DMS79 treated with DMSO at 0.1 percent for 48 hours (cell line): ENCODE data around the gene GPHN.
"Not testable (repeated sequence)": the region's sequence is repeated elsewhere in the genome, so short reads cannot be mapped to it uniquely, and the experiment has no call there.

Experiments used
- DNase-seq: peaks from one replicate; lab custom pipeline; 2025; lab: John Stamatoyannopoulos, UW

Gene GPHN

DNA sequence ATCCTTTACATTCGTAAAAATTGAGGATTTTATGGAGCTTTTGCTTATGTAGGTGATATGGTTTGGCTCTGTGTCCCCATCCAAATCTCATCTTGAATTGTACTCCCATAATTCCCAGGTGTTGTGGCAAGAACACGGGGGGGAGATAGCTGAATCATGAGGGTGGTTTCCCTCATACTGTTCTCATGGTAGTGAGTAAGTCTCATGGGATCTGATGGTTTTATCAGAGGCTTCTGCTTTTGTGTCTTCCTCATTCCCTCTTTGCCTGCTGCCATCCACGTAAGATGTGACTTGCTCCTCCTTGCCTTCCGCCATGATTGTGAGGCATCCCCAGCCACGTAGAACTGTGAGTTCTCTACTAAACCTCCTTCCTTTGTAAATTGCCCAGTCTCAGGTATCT lies 5.1 kb upstream of the GPHN start:
- not testable (repeated sequence) for DNase-seq

DNA sequence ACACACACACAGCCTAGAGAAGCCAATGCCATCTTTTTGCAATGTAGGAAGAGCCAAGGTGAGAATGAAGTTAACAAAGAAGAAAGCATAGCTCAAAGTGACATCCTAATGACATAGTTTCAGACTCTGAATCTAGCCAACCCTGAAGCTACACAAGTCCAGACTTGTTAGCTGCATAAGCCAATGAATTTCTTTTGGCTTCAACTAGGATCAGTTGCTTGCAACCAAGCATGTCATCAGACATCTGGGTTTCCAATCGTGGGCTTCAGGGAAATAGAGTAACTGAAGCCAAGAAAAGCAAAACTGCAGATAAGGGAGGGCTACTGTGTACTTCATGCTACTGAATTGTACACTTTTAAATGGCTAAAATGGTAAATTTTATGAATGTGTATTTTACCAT lies 4.4 kb upstream of the GPHN start:
- DNase-seq = peak; percentile 51

DNA sequence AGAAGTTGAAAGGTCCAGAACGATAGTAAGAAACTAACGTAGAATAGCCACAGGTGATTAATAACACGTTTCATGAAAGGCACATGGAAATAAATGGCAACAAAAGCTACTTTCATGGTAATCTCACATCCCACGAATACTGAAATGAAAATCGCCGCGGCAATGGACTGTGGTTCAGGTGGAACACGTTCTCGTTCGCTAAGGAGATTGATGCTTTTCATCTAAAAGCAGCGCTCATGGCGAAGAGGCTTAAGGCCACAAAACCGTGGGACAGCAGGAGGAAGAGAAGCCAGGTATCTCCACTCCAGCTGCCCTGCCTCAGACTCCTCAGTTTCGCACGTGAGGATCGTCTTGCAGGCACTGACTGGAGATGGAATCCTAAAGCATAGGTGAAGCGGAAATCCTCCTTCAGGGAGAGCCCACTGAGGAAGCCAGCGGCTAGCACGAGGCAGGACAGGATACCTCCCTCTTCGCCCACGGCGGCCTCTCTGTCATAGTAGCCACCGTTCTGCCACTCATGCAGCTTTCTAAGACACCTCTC lies 696 bp upstream of the GPHN start:
- peak; percentile 91 for DNase-seq

DNA sequence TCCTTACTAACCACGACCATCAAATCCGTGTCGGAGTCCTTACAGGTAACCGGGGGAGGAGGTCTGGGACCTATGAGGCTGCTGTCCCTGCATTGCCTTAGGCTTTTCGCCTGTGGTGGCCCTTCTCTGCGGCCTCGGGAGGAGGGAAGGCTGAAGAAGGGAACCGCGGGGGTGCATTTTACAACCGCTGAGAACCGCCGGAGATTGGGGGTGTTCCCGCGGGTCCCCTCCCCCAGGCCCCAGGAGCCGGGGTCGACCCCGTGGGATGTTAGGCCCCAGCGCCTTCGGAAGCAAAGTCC lies 549 bp downstream of the GPHN start:
- DNase-seq = no peak

DNA sequence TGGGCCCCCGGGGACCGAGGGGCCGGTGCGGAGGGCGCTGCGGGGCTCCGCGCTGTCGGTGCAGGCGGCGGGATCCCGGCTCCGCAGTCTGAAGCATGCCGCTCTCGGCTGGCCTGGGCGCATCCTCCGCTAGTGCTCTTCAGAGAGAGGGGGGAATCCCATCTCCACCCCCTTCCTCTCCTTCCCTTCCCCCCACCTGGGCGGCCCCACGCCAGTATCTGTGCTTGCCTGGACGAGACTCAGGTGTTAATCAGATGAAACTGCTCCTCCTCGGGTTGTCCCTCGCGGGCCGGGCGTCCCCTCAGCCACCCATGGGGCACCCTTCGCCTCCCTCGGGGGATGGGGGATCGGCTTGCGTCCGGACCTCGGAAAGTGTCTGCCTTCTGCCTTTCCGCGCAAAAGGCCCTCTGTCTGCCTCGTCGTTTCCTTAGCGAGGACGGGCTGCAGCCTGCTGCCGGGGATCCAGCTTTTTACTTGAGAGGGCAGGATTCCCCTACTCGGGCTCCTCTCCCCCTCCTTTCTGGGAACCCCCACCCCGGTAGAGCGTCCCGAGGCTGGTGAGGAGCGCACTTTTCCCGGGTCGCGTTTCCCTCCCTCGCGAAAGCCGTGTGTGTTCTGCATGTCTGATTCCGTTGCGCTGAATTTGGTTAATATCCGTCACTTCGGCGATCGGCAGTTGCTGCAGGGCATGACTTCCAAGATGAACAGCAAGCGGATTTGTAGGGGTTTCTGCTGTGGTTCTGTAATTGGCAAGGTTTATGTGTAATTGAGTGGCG lies 1.1 kb downstream of the GPHN start:
- DNase-seq = peak; percentile 76

DNA sequence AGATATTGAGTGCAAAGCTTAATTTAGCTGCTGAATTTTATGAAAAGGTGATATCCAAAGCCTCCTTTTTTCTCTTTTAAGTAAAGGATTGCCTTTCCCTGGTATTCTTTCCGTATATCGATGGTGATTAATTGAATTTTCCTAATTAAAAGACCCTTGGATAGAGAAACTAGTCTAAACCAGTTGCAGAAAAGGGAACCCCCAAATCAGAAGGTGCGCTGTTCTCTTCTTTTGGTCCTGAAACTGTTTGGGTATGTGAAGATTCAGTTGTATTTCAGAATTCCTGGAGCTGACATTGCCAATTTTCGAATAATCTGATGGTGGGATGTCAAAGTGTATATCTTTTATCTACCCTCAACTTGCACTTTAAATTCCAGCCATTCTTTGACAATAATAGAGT lies 1.9 kb downstream of the GPHN start:
- no peak for DNase-seq

DNA sequence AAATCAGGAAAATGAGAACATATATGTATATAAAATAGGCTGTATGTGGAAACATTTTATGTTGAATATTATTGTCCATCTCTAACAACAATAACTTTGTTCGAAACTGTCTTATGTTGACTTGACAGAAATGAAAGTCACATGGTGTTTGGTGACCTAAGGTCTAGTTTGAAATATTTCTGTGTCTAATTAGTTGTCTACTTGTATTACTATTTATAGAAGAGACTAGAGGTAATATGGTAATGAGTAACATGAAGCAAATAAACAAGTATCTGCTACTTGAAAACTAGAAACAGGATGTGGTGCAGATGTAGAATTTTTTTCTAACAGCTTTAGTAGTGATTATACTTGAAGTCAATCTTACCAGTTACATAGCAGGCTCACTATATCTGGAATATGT lies 3.9 kb downstream of the GPHN start:
- DNase-seq = no peak

DNA sequence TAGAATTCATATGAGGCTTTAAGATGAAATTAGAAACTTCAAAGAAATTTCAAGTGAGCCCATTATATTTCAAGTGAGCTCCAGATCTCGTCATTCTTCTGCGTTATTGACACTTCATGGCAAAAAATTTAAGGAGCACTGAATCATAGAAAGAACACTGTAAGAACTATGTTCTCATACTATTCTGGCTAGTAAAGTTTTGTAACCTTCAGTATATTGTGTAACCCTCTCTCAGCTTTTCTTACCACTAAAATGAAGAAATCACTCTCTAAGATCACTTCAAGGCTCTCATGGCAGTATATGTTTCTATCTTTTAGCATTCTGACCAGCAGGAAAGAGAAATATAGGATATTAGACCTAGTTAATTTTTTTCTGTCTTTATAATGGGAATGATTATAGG lies 6.3 kb downstream of the GPHN start:
- no peak for DNase-seq

DNA sequence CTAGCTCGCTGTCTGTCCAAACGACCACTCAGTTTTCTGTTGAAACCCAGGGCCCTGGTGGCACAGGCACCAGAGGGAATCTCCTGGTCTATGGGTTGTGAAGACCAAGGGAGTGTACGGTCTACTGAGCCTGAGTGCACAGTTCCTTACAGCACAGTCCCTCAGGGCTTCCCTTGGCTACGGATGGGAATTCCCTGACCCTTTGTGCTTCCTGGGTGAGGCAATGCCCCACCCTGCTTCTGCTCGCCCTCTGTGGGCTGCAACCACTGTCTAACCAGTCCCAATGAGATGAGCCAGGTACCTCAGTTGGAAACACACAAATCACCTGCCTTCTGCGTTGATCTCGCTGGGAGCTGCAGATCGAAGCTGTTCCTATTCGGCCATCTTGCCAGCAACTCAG lies 22.6 kb downstream of the GPHN start:
- no peak for DNase-seq

DNA sequence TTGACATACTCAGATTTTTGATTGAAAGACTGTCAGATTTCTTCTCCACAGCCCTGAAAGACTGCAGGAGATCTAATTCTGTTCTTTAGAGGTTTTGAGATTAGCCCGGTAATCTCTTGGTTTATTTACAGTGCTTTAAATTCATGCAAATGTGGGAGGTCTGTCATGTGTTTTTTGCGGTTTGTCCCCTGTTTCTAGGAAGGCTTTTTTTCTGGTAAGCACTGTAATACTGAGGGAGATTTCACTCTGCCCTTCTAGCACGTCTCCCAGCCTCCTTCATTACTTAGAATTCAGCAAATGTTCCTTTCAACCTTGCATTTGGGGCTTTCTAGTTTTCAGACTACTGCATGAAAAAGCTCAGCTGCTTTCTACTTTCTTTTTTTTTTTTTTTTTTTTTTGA lies 31.1 kb downstream of the GPHN start:
- no peak for DNase-seq

DNA sequence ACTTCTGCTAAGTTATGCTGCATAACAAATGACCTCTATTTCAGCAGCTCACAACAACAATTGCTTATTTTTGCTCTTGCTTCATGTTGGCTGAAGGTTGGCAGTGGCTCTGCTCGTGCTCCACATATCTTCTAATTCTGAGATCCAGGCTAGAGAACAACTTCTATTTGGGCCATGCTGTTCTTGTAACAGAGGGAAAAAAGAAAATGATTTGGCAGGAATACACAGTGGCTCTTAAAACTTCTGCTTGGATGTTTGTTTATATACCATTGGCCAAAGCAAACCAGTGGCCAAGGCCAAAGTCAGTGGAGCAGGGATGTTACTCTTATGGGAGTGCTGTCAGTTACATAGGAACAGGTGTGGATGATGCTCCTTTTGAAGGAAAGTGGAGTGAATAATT lies 32.1 kb downstream of the GPHN start:
- no peak for DNase-seq

DNA sequence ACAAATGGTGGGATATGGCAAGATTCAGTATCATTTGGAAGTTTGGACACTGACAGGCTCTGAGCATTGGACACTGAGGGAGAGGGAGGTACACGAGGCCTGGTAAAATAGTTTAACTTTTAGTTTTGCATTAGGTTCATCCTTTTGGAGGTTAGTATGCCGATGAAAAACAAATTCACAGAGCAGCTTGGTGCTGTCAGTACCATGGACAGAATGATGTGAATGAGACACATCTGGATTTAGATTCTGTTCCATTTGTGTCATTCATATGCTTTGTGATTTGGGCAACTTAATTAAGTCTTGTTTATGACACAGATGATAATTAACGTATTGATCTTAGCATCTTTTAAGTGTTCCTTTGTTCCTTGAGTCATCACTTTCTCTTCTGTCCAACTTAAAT lies 33.7 kb downstream of the GPHN start:
- no peak for DNase-seq

DNA sequence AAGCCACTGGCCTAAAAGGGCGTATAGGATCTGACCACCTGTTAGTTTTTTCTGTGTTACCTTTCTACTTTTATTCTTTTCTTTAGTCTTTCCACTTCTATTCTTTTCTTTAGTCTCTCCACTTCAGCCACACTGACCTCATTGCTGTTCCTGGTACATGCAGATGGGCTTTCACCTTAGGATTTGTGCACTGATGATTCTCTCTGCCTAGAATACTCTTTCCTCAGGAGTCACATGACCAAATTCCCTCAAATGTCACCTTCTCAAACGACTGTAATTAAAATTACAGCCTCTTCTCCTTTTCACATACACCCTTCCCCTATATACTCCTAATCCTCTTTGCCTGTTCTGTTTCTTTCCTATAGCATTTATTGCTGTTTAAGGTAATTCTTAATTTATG lies 36.0 kb downstream of the GPHN start:
- peak; percentile 73 for DNase-seq

DNA sequence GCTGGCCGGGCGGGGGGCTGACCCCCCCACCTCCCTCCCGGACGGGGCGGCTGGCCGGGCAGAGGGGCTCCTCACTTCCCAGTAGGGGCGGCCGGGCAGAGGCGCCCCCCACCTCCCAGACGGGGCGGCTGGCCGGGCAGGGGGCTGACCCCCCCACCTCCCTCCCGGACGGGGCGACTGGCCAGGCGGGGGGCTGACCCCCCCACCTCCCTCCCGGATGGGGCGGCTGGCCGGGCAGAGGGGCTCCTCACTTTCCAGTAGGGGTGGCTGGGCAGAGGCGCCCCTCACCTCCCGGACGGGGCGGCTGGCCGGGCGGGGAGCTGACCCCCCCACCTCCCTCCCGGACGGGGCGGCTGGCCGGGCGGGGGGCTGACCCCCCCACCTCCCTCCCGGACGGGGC lies 37.2 kb downstream of the GPHN start:
- not testable (repeated sequence) for DNase-seq

DNA sequence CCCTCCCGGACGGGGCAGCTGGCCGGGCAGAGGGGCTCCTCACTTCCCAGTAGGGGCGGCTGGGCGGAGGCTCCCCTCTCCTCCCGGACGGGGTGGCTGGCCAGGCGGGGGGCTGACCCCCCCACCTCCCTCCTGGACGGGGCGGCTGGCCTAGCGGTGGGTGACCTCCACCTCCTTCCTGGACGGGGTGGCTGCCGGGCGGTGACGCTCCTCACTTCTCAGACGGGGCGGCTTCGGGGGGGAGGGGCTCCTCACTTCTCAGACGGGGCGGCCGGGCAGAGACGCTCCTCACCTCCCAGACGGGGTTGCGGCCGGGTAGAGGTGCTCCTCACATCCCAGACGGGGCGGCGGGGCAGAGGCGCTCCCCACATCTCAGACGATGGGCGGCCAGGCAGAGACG lies 37.8 kb downstream of the GPHN start:
- DNase-seq = not testable (repeated sequence)

DNA sequence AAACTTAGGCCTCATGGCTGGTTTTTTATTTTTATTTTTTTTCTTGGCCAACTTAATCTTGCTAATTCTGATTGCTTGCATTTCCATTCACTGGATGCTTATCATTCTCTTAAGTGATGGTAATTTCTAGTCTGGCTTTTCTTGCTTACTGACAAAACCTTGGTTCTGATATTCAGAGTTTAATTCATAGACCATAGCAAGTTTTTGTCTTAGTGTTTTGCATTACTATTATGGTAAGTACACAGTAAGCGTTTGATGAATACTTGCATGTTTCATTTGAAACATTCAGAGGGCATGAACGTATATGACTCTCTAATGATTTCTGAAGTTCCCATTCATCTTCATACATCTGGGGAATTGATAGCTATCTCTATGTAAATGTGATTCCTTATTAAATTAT lies 55.8 kb downstream of the GPHN start:
- DNase-seq = no peak

DNA sequence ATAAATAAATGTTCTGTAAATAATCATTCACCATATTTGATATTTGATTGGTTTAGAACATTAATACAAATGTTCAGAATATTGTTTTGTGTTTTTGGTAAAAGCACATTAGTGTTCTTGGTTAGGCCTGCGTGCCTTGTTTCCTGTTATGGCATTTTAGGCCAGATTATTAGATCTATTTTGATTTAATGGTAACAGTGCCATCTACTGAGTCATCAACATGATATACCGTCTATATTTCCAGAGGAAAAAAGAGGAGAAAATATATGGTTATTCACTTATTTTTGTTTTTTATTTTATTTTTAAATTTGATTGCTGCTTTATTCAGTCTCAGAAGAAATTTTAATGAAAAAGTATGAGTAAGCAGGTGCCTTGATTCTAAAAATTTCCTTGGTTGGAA lies 60.3 kb downstream of the GPHN start:
- no peak for DNase-seq

DNA sequence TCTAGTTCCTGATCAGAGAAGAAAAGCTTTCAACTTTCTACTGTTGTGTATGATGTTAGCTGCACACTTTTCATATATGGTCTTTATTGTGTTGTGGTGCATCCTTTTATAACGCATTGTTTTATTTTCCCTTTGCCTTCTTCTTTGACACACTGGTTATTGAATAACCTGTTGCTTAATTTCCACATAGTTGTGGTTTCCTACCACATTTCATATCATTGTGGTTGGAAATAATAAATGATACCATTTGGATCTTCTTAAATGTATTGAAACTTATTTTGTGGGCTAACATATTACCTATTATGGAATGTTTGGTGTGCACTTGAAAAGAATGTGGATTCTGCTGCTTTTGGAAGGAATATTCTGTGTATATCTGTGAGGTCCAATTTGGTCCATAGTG lies 64.9 kb downstream of the GPHN start:
- no peak for DNase-seq

DNA sequence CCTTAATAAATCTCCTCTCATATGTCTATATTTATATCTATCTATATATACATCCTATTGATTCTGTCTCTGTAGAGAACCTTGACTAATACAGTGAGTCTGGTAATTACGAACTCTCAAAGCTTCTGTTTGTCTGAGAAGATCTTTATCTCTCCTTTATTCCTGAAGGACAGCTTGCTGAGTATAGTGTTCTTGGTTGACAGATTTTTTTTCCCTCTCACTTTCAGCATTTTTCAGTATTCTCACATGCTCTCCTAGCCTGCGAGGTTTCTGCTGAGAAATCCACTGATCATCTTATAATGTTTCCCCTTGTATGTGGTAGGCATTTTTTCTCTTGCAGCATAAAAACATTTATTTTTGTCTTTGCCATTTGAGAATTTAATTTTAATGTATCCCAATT lies 67.1 kb downstream of the GPHN start:
- DNase-seq = no peak

DNA sequence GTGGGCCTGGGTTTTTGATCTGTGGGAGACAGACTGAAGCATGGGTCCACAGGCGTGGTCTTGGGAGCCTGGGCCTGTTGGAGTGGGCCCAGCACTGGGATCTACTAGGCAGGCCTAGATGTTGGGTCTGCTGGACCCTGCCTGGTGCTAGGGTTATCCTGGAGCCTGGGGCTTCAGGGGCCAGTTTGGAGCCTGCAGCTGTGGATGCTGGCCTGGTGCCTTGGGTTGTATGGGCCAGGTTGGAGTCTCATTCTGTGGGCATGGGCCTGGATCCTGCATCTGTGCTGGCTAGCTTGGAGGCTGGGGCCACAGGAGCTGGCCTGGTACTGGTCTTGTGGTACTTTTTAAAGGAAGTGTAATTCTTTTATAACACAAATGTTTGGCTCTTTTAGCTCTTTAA lies 68.0 kb downstream of the GPHN start:
- DNase-seq = no peak

DNA sequence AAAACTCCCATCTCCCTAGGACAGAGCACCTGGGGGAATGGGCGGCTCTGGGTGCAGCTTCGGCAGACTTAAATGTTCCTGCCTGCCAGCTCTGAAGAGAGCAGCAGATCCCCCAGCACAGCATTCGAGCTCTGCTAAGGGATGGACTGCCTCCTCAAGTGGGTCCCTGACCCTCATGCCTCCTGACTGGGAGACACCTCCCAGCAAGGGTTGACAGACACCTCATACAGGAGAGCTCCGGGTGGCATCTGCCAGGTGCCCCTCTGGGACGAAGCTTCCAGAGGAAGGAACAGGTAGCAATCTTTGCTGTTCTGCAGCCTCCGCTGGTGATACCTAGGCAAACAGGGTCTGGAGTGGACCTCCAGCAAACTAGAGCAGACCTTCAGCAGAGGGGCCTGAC lies 79.8 kb downstream of the GPHN start:
- DNase-seq = not testable (repeated sequence)

DNA sequence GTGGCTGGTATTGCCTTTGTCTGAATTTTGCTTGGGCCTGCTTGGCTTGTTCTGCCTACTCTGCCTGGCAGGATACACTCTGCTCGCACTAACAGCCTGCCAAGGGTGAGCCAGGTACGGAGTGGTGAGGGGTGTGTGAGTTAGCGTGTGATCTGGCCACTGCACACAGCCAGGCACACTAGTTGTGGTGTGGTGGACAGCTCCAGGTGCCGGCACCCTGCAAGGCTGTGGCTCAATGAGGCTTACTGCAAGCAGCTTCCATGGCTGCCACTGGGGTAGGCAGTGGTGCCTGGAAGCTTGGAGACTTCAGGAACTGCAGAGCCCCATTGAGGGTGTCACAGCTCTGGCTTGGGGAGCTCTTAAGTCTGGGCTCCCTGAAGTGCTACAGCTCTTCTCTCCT lies 87.4 kb downstream of the GPHN start:
- DNase-seq = no peak

DNA sequence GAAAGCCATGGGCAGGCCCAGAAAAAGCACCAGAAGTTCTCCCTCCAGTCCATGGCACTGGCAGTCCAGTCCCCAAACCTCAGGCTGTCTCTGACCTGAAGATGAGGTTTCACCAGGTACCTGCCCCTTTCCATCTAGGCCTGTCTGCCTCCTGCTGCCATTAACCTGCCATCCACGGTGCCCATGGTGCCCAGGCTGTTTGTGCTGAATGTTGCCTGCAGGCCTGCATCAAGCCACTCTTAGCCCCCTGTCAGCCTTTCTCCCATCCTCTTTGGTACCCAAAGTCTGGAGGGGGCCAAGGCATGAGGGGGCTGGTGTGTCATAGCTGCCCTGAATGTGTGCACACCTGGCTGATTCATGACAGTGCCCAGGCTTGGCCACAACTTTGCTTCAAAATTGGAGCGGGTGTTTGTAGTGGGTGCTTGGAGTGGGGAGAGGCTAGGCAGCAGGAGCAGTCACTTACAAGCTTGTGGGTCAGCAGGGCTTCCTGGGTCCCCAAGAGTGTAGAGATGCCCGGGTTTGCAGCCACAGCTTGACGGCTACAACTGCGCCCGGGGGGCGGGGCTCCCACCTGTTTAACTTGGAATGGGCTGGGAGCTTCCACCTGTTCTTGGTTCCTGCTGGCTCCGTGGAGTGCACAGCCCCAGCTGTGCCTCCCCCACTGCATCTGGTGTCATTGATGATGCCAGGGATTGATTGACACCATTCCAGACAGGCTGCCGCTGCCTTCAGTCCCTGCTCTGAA lies 88.5 kb downstream of the GPHN start:
- DNase-seq = no peak

DNA sequence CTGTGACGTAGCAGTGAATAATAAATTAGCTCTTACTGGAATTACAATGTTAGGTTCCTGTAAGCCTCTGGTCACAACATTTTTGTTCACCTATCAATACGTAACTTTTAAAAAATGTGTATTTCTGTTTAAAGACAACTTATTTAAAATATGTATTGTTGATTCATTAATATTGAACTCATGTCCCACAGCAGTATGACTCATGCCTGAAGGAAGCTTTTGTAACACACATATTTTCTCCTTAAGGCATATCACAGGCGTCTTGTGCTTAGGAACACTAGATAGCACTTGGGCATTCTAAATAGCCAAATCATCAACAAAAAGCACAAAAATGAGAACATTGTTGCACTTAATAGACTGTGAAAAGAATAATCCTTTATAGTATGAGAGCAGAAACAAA lies 92.5 kb downstream of the GPHN start:
- no peak for DNase-seq
